IMR-90 (cell line): Measurements from ENCODE around the gene RAB37.

Experiments
- CTCF ChIP-seq: conservative IDR thresholded peaks from 2 replicates; pipeline ENCODE4 v1.5.1; 2012; ENCODE audit warnings: mild to moderate bottlenecking, low read depth, low read length, improper control_type of control experiment
- MAZ ChIP-seq: IDR thresholded peaks from 2 replicates; pipeline ENCODE4 v1.6.1; 2012; ENCODE audit warnings: low read depth, mild to moderate bottlenecking, low read length, improper control_type of control experiment, moderate library complexity, borderline replicate concordance
- MXI1 ChIP-seq: IDR thresholded peaks from 2 replicates; pipeline ENCODE4 v1.6.1; 2012; ENCODE audit warnings: low read depth, mild to moderate bottlenecking, low read length, moderate library complexity, borderline replicate concordance

GRCh38 chr17:74731347-74731605 is 5.8 kb upstream of the RAB37 start:
- TF ChIP-seq MAZ = no peak
- TF ChIP-seq CTCF = no peak
- TF ChIP-seq MXI1 = no peak
